A549 (cell line): Measurements from ENCODE around the gene RNF213. TPM values are rescaled to one million over a fixed set of nuclear protein-coding genes. Genes with fewer than 3 reads are reported as not detected.

Source experiments
- ATAC-seq, 2 experiments: fragments of 200-7000 bp in 1 of 2; fragments of >200 bp in 1 of 2; cut with Nextera tagmentation in 1 of 2; cut with Tn5 transposase in 1 of 2; 3 replicates each; pipeline versions ENCODE4 v1.8.0 to v1.9.1; 2018 to 2020; ENCODE audit warnings: mild to moderate bottlenecking in 1 of 2, moderate library complexity in 1 of 2
- CTCF ChIA-PET: fragments of 300-600 bp; sonication (Branson Sonifier 250); formaldehyde crosslinking; extraction: SDS; loops from one replicate; lab custom pipeline; 2021; ENCODE audit warnings: antibody characterized with exemption, inconsistent platforms; lab: Yijun Ruan, JAX
- POLR2A ChIA-PET: fragments of 350-600 bp; formaldehyde crosslinking; extraction: SDS; loops from one replicate; lab custom pipeline; 2021; ENCODE audit warnings: antibody characterized with exemption, inconsistent platforms; lab: Yijun Ruan, JAX
- DNase-seq, 2 experiments: peaks; one replicate each; pipeline versions ENCODE4 v3.0.0 to v3.0.0-alpha.2; 2011 to 2016; ENCODE audit warnings: low read depth in 1 of 2, low spot score in 1 of 2
- FAIRE-seq: peaks from 2 replicates; lab custom pipeline; 2011; peaks lifted over from hg19 to GRCh38; lab: Jason Lieb, UNC
- H3K27ac ChIP-seq, 2 experiments: fragments of >200 bp; sonication (Bioruptor Twin); formaldehyde crosslinking; 3 replicates each; pipeline ENCODE4 v1.5.1; 2016 to 2017
- H3K4me1 ChIP-seq: fragments of >200 bp; sonication (Bioruptor Twin); formaldehyde crosslinking; 3 replicates; pipeline ENCODE4 v1.6.1; 2016
- H3K4me2 ChIP-seq: fragments of >200 bp; sonication (Bioruptor Twin); formaldehyde crosslinking; 3 replicates; pipeline ENCODE4 v1.6.1; 2016
- H3K4me3 ChIP-seq: fragments of >200 bp; sonication (Bioruptor Twin); formaldehyde crosslinking; 3 replicates; pipeline ENCODE4 v1.5.1; 2016
- H3K9me3 ChIP-seq: fragments of >200 bp; sonication (Bioruptor Twin); formaldehyde crosslinking; 3 replicates; pipeline ENCODE4 v1.6.1; 2016
- BCL3 ChIP-seq: fragments of >200 bp; sonication (Bioruptor Twin); formaldehyde crosslinking; IDR thresholded peaks from 3 replicates; pipeline ENCODE4 v1.6.1; 2016
- CBX8 ChIP-seq: fragments of 200-600 bp; sonication (generic); IDR thresholded peaks from 2 replicates; pipeline ENCODE4 v1.6.1; 2016
- E2F6 ChIP-seq: IDR thresholded peaks from 2 replicates; pipeline ENCODE4 v1.6.1; 2012; ENCODE audit warnings: low read depth, borderline replicate concordance
- EHMT2 ChIP-seq: fragments of 200-600 bp; sonication (generic); IDR thresholded peaks from 2 replicates; pipeline ENCODE4 v1.6.1; 2016; ENCODE audit warnings: antibody characterized with exemption, low read depth, mild to moderate bottlenecking, moderate library complexity
- ESRRA ChIP-seq: fragments of 150-350 bp; IDR thresholded peaks from 2 replicates; pipeline ENCODE4 v1.6.1; 2014; ENCODE audit warnings: mild to moderate bottlenecking, low read length, borderline replicate concordance
- HDAC2 ChIP-seq: fragments of 200-600 bp; sonication (generic); IDR thresholded peaks from 2 replicates; pipeline ENCODE4 v1.6.1; 2016
- HOXA7 ChIP-seq: fragments of 250-450 bp; sonication (Bioruptor Pico); IDR thresholded peaks from 2 replicates; pipeline ENCODE4 v1.5.0; 2020; ENCODE audit warnings: mild to moderate bottlenecking, moderate library complexity
- KDM5A ChIP-seq: fragments of 200-600 bp; sonication (generic); IDR thresholded peaks from 2 replicates; pipeline ENCODE4 v1.6.1; 2016; ENCODE audit warnings: antibody characterized with exemption, mild to moderate bottlenecking
- MAZ ChIP-seq: fragments of 150-350 bp; IDR thresholded peaks from 2 replicates; pipeline ENCODE4 v1.6.1; 2014; ENCODE audit warnings: antibody characterized with exemption, low read depth, low read length, borderline replicate concordance
- NR3C1 ChIP-seq: fragments of >200 bp; sonication (Bioruptor Twin); formaldehyde crosslinking; IDR thresholded peaks from 3 replicates; pipeline ENCODE4 v1.6.1; 2017
- PHF8 ChIP-seq: fragments of 200-600 bp; sonication (generic); IDR thresholded peaks from 2 replicates; pipeline ENCODE4 v1.6.1; 2016; ENCODE audit warnings: low read depth, mild to moderate bottlenecking, antibody characterized with exemption, moderate library complexity, borderline replicate concordance
- RFX5 ChIP-seq: fragments of 450-650 bp; IDR thresholded peaks from 2 replicates; pipeline ENCODE4 v1.7.1; 2014; ENCODE audit warnings: antibody characterized with exemption, mild to moderate bottlenecking, moderate library complexity
- RNF2 ChIP-seq: fragments of 200-600 bp; sonication (generic); IDR thresholded peaks from 2 replicates; pipeline ENCODE4 v1.6.1; 2016; ENCODE audit warnings: low read depth, mild to moderate bottlenecking, antibody characterized with exemption, moderate library complexity, borderline replicate concordance
- SREBF2 ChIP-seq: fragments of 450-650 bp; IDR thresholded peaks from 2 replicates; pipeline ENCODE4 v1.6.1; 2014; ENCODE audit warnings: mild to moderate bottlenecking, moderate library complexity
- WGBS: methylation state at CpG from one replicate; pipeline ENCODE4 v1.1.6; 2017; ENCODE audit errors: missing lambda C conversion rate; 5-methylcytosine and 5-hydroxymethylcytosine counted together
- polyA plus RNA-seq, 4 experiments: library from polyadenylated mRNA; depleted of rRNA in 3 of 4; stranded (reverse); fragments of >200 nt; fragmentation: RNase III in 1 of 4; extraction: RNeasy Plus Mini Kit Qiagen cat#74134 plus additional on column Dnase treatment in 1 of 4; gene quantifications; 2 replicates in 3 of 4; 3 replicates in 1 of 4; pipeline ENCODE4 v1.2.3, GENCODE V29; 2011 to 2017

RNF213 gene
- polyA plus RNA-seq, 2 of the 4 experiments (the other 2 are of a cell fraction), result 59.1 to 127 TPM

GRCh38 chr17:80223142-80223815, 37.4 kb upstream of the RNF213 start:
- no peak for ATAC-seq
- CTCF ChIA-PET, result interaction anchor here (1.2 to 1.5 kb wide), 4 partner anchors 11 to 122 kb away, joined by 3 to 6 read pairs (median 4); partner anchors contain the start of gene GAA

GRCh38 chr17:80223838-80224497, 36.7 kb upstream of the RNF213 start:
- POLR2A ChIA-PET, result no interaction called here

More at GRCh38 chr17:80223142-80223815, 37.4 kb upstream of the RNF213 start:
- no peak overlapping the region for H3K27ac ChIP-seq
- no peak overlapping the region for H3K4me3 ChIP-seq
- no peak for FAIRE-seq
- TF ChIP-seq MAZ, result no peak
- TF ChIP-seq EHMT2, result no peak
- no peak overlapping the region for H3K4me2 ChIP-seq
- peaks cover 11% of the 10 kb centered on the region for H3K4me1 ChIP-seq
- DNase-seq, result no peak
- H3K9me3 ChIP-seq, result no peaks in the 10 kb centered on the region
- POLR2A ChIA-PET, result no interaction called here
- 93% methylated on average over 18 of the region's 18 CpGs for WGBS

GRCh38 chr17:80224683-80225082, 36.0 kb upstream of the RNF213 start:
- DNase-seq (no peak), FAIRE-seq (no peak), ATAC-seq (no peak)
- WGBS, result 68% methylated on average over 5 of the region's 6 CpGs
- H3K4me2 ChIP-seq, result no peak overlapping the region
- ChIA-PET POLR2A (no interaction called here), CTCF (interaction anchor here (0.6 to 3.3 kb wide), 6 partner anchors 13 to 49 kb away, joined by 3 to 22 read pairs (median 4); no protein-coding TSS in a partner anchor)
- H3K4me1 ChIP-seq, result peaks cover 5% of the 10 kb centered on the region
- H3K9me3 ChIP-seq, result no peaks in the 10 kb centered on the region
- H3K4me3 ChIP-seq, result no peak overlapping the region
- TF ChIP-seq KDM5A, result no peak
- no peak for TF ChIP-seq MAZ
- no peak for TF ChIP-seq ESRRA
- no peak for TF ChIP-seq SREBF2
- TF ChIP-seq HOXA7 (CRISPR knock-in tag), result no peak
- TF ChIP-seq CBX8, result no peak
- H3K27ac ChIP-seq, result no peak overlapping the region

More at GRCh38 chr17:80223838-80224497, 36.7 kb upstream of the RNF213 start:
- H3K4me2 ChIP-seq, result no peak overlapping the region
- WGBS, result 86% methylated on average over 11 of the region's 11 CpGs
- H3K4me1 ChIP-seq, result peaks cover 10% of the 10 kb centered on the region
- DNase-seq, result no peak
- ATAC-seq, result no peak
- FAIRE-seq, result no peak
- no peak overlapping the region for H3K27ac ChIP-seq
- H3K4me3 ChIP-seq, result no peak overlapping the region
- CTCF ChIA-PET, result interaction anchor here (1.5 kb wide), 2 partner anchors 12 to 46 kb away, joined by 3 to 4 read pairs; no protein-coding TSS in a partner anchor
- TF ChIP-seq E2F6 (no peak), BCL3 (no peak), ESRRA (no peak)
- no peaks in the 10 kb centered on the region for H3K9me3 ChIP-seq

GRCh38 chr17:80225230-80225629, 35.4 kb upstream of the RNF213 start:
- 91% methylated on average over 6 of the region's 6 CpGs for WGBS
- Histone ChIP-seq H3K27ac (no peak overlapping the region), H3K9me3 (no peaks in the 10 kb centered on the region), H3K4me3 (no peak overlapping the region), H3K4me2 (no peak overlapping the region)
- ATAC-seq (no peak), FAIRE-seq (no peak), DNase-seq (no peak)
- TF ChIP-seq RFX5, result no peak
- TF ChIP-seq NR3C1, result no peak
- TF ChIP-seq KDM5A, result no peak
- no peak for TF ChIP-seq HDAC2
- no peak for TF ChIP-seq RNF2
- TF ChIP-seq PHF8, result no peak
- TF ChIP-seq, all 56 proteins: peak for 0
- ChIA-PET CTCF (interaction anchor here (0.6 to 3.3 kb wide), 7 partner anchors 13 to 733 kb away, joined by 3 to 22 read pairs (median 4); partner anchors contain the start of gene GAA), POLR2A (interaction anchor here (0.6 kb wide), 1 partner anchor 392 kb away, joined by 6 read pairs; no protein-coding TSS in a partner anchor)
- peaks cover 5% of the 10 kb centered on the region for H3K4me1 ChIP-seq
